IPS DF 19.7 (cell line): ENCODE measurements around the gene GOSR2.

ENCODE experiments used
- DNase-seq: peaks from one replicate; pipeline ENCODE4 v3.0.0-alpha.2; 2013; ENCODE audit warnings: low read depth, low spot score

The GOSR2 gene

DNA sequence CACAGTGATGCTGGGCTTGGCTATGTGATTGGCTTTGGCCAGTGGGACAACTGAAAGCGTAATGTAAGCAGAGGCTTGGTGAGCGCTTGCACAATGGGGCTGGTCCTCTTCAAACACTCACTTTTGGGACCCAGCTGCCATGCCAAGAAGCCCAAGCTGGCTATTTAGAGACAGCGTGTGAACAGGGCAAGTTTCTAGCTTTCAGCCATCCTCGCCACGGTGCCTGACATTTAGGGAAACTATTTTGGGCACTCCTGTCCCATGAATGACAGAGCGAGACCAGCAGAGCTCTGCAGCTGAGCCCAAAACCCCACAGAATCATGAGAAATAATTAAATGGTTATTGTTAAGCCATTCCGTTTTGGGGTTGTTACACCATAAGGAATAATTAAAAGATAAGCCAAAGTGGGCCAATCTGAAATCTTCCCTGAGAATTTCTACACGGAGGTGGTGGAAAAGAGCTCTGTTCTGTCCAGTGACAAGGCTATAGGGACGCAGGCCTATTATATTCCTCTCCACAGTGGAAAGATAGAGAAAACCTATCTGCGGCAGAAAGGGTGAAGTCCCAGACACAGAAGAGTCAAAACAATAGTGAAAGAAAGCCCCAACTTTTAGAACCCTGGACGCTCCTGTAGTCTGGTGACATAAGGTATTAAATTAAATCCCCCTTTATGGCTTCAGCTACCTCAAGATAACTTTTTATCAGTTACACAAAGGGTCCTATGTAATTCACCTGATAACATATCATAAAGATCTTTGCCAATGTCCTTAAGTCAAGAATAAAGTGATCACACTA lies 66.9 kb downstream of the GOSR2 start:
- no peak for DNase-seq

DNA sequence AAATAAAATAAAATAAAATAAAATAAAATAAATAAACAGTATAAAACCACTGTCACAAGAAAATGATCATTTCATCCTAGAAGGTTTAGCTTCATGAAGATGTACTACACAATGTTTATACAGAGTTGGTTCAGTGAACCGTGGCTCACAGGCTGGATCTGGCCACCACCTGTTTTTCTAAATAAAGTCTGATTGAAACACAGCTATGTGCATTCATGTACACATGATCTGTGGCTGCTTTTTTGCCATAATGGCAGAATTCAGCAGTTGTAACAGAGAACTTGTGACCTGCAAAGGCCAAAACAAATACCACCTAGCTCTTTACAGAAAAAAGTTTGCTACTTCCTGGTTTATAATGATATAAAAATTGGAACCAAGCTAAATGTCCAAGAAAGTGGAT lies 68.7 kb downstream of the GOSR2 start:
- DNase-seq, result no peak
